H1 (cell line): ENCODE data around the gene ASGR2. TPM values are rescaled to one million over a fixed set of nuclear protein-coding genes. Genes with fewer than 3 reads are reported as not detected.

Experiments used
- CTCF ChIA-PET: fragments of 300-600 bp; sonication (Branson Sonifier 250); formaldehyde crosslinking; loops from one replicate; lab custom pipeline; 2021; ENCODE audit not compliant: partially characterized antibody; lab: Charles Lee
- POLR2A ChIA-PET: fragments of 300-600 bp; sonication (Branson Sonifier 250); formaldehyde crosslinking; loops from one replicate; lab custom pipeline; 2021; ENCODE audit warnings: inconsistent platforms; ENCODE audit not compliant: partially characterized antibody; lab: Charles Lee
- DNase-seq, 2 experiments: peaks; one replicate each; pipeline versions ENCODE4 v3.0.0 to v3.0.0-alpha.2; 2010 to 2022; ENCODE audit warnings: low spot score in 2 of 2, low read depth in 1 of 2, mixed read lengths in 1 of 2
- FAIRE-seq: peaks from 2 replicates; lab custom pipeline; 2011; peaks lifted over from hg19 to GRCh38; lab: Jason Lieb, UNC
- H2AFZ ChIP-seq: 2 replicates; pipeline ENCODE4 v1.8.1; 2012; ENCODE audit warnings: low read length, inconsistent platforms
- H2AK5ac ChIP-seq: 2 replicates; pipeline ENCODE4 v1.6.1; 2013; ENCODE audit warnings: low read depth, low read length
- H2BK120ac ChIP-seq: replicated peaks from 2 replicates; pipeline ENCODE3; 2013; ENCODE audit warnings: low read depth, low read length, inconsistent platforms
- H2BK12ac ChIP-seq: 2 replicates; pipeline ENCODE4 v1.6.1; 2013; ENCODE audit warnings: low read depth, low read length
- H2BK15ac ChIP-seq: 2 replicates; pipeline ENCODE4 v1.6.1; 2013; ENCODE audit warnings: low read length
- H2BK20ac ChIP-seq: 2 replicates; pipeline ENCODE4 v1.6.1; 2013; ENCODE audit warnings: low read length
- H2BK5ac ChIP-seq: 2 replicates; pipeline ENCODE4 v1.6.1; 2013; ENCODE audit warnings: low read depth, low read length
- H3K14ac ChIP-seq: 2 replicates; pipeline ENCODE4 v1.6.1; 2013; ENCODE audit warnings: inconsistent platforms; ENCODE audit not compliant: insufficient read length
- H3K18ac ChIP-seq: 2 replicates; pipeline ENCODE4 v1.6.1; 2013; ENCODE audit warnings: low read length; ENCODE audit errors: extremely low read depth
- H3K23ac ChIP-seq: 2 replicates; pipeline ENCODE4 v1.6.1; 2013; ENCODE audit warnings: inconsistent platforms; ENCODE audit not compliant: insufficient read length
- H3K23me2 ChIP-seq: 2 replicates; pipeline ENCODE4 v1.6.1; 2013; ENCODE audit warnings: low read depth, low read length
- H3K27ac ChIP-seq: 2 replicates; pipeline ENCODE4 v1.6.1; 2011; ENCODE audit warnings: low read depth, low read length, inconsistent platforms
- H3K27me3 ChIP-seq, 4 experiments: replicated peaks in 1 of 4; 1 replicate in 1 of 4; 2 replicates in 3 of 4; pipeline versions ENCODE4 v1.6.1 to v1.8.1; 2011 to 2013; ENCODE audit warnings: low read length in 3 of 4, mild to moderate bottlenecking in 3 of 4, inconsistent platforms in 2 of 4, mixed read lengths in 2 of 4, moderate library complexity in 1 of 4; ENCODE audit not compliant: control insufficient read depth in 3 of 4, insufficient read depth in 3 of 4; ENCODE audit errors: extremely low read depth in 1 of 4
- H3K36me3 ChIP-seq, 4 experiments: 2 replicates each; pipeline versions ENCODE4 v1.6.1 to v1.8.1; 2011 to 2013; ENCODE audit warnings: mild to moderate bottlenecking in 4 of 4, low read length in 3 of 4, moderate library complexity in 2 of 4, control low read depth in 1 of 4, inconsistent platforms in 1 of 4; ENCODE audit not compliant: insufficient read depth in 4 of 4, control insufficient read depth in 2 of 4
- H3K4ac ChIP-seq: replicated peaks from 2 replicates; pipeline ENCODE3; 2013; ENCODE audit warnings: low read length, low read depth, mixed read lengths, inconsistent platforms; ENCODE audit not compliant: insufficient read length
- H3K4me1 ChIP-seq, 4 experiments: replicated peaks in 1 of 4; 1 replicate in 1 of 4; 2 replicates in 3 of 4; pipeline versions ENCODE4 v1.6.1 to v1.8.1; 2011 to 2013; ENCODE audit warnings: low read length in 3 of 4, inconsistent platforms in 2 of 4, mixed read lengths in 1 of 4; ENCODE audit not compliant: insufficient read depth in 4 of 4, control insufficient read depth in 3 of 4
- H3K4me2 ChIP-seq, 2 experiments: 2 replicates each; pipeline versions ENCODE4 v1.6.1 to v1.8.1; 2011 to 2013; ENCODE audit warnings: low read depth in 2 of 2, low read length in 2 of 2, control low read depth in 1 of 2, inconsistent platforms in 1 of 2, mild to moderate bottlenecking in 1 of 2; ENCODE audit not compliant: insufficient read depth in 1 of 2
- H3K4me3 ChIP-seq, 4 experiments: fragments of 200-600, 300-600 bp in 1 of 4; sonication (generic), shearing (Covaris generic), sonication (Bioruptor Twin) in 1 of 4; 2 replicates each; pipeline versions ENCODE4 v1.5.1 to v1.8.1; 2011 to 2016; ENCODE audit warnings: low read length in 4 of 4, low read depth in 3 of 4, control low read depth in 2 of 4, inconsistent platforms in 2 of 4, mild to moderate bottlenecking in 2 of 4, mixed read lengths in 1 of 4, moderate library complexity in 1 of 4; ENCODE audit not compliant: insufficient read depth in 2 of 4; ENCODE audit errors: extremely low read depth in 1 of 4
- H3K56ac ChIP-seq: replicated peaks from 2 replicates; pipeline ENCODE3; 2013; ENCODE audit warnings: low read depth, mild to moderate bottlenecking, mixed read lengths, low read length, inconsistent platforms; ENCODE audit not compliant: insufficient read length
- H3K79me1 ChIP-seq: 2 replicates; pipeline ENCODE4 v1.6.1; 2013; ENCODE audit warnings: low read depth, low read length, control low read depth
- H3K79me2 ChIP-seq, 2 experiments: 2 replicates each; pipeline versions ENCODE4 v1.6.1 to v1.8.1; 2012 to 2013; ENCODE audit warnings: low read length in 2 of 2, mild to moderate bottlenecking in 2 of 2, inconsistent platforms in 1 of 2; ENCODE audit not compliant: insufficient read depth in 2 of 2, control insufficient read depth in 1 of 2
- H3K9ac ChIP-seq, 4 experiments: replicated peaks in 1 of 4; 1 replicate in 1 of 4; 2 replicates in 3 of 4; pipeline versions ENCODE4 v1.6.1 to v1.8.1; 2011 to 2013; ENCODE audit warnings: low read depth in 3 of 4, low read length in 3 of 4, control low read depth in 2 of 4, mild to moderate bottlenecking in 2 of 4, moderate library complexity in 2 of 4, inconsistent platforms in 1 of 4; ENCODE audit errors: extremely low read depth in 1 of 4
- H3K9me3 ChIP-seq, 2 experiments: 2 replicates each; pipeline versions ENCODE4 v1.6.1 to v1.8.1; 2012 to 2013; ENCODE audit warnings: mild to moderate bottlenecking in 2 of 2, moderate library complexity in 2 of 2, control low read depth in 1 of 2, inconsistent platforms in 1 of 2, low read depth in 1 of 2, low read length in 1 of 2, mixed read lengths in 1 of 2; ENCODE audit not compliant: insufficient read depth in 2 of 2
- H4K20me1 ChIP-seq, 2 experiments: replicated peaks in 1 of 2; 2 replicates each; pipeline versions ENCODE3 to v1.8.1; 2011 to 2013; ENCODE audit warnings: inconsistent platforms in 2 of 2, low read length in 2 of 2, mild to moderate bottlenecking in 1 of 2; ENCODE audit not compliant: insufficient read depth in 2 of 2, control insufficient read depth in 1 of 2
- H4K5ac ChIP-seq: 2 replicates; pipeline ENCODE4 v1.6.1; 2013; ENCODE audit warnings: low read length, low read depth, mixed read lengths, inconsistent platforms; ENCODE audit not compliant: insufficient read length
- H4K8ac ChIP-seq: 2 replicates; pipeline ENCODE4 v1.8.0; 2013; ENCODE audit warnings: mild to moderate bottlenecking, moderate library complexity, low read length, inconsistent platforms; ENCODE audit not compliant: insufficient read depth; ENCODE audit errors: extremely low read depth
- H4K91ac ChIP-seq: replicated peaks from 2 replicates; pipeline ENCODE3; 2013; ENCODE audit warnings: low read length, mixed read lengths, inconsistent platforms; ENCODE audit not compliant: insufficient read length
- CBX8 ChIP-seq: fragments of 300-800, 300-1000 bp; sonication (generic); IDR thresholded peaks from 2 replicates; pipeline ENCODE4 v1.7.1; 2016; ENCODE audit warnings: low read depth, low read length, borderline replicate concordance
- CEBPB ChIP-seq: IDR thresholded peaks from 2 replicates; pipeline ENCODE4 v1.6.1; 2012; ENCODE audit warnings: low read depth, low read length
- E2F6 ChIP-seq: IDR thresholded peaks from 2 replicates; pipeline ENCODE4 v1.6.1; 2012; ENCODE audit warnings: inconsistent platforms
- SAP30 ChIP-seq: fragments of 300-600 bp; sonication (generic); IDR thresholded peaks from 2 replicates; pipeline ENCODE4 v1.7.1; 2012; ENCODE audit warnings: low read length, moderate library complexity, mild to moderate bottlenecking, inconsistent platforms; ENCODE audit not compliant: insufficient read depth, insufficient replicate concordance
- SIN3A ChIP-seq, 2 experiments: IDR thresholded peaks in 1 of 2; conservative IDR thresholded peaks in 1 of 2; 2 replicates each; pipeline ENCODE4 v1.6.1; 2011 to 2012; ENCODE audit warnings: low read length in 2 of 2, improper control_type of control experiment in 1 of 2, low read depth in 1 of 2, mild to moderate bottlenecking in 1 of 2
- SP1 ChIP-seq: IDR thresholded peaks from 2 replicates; pipeline ENCODE4 v1.6.1; 2011; ENCODE audit warnings: low read depth, low read length
- SUZ12 ChIP-seq: fragments of 200-600 bp; sonication (generic); IDR thresholded peaks from 2 replicates; pipeline ENCODE4 v1.6.1; 2012; ENCODE audit warnings: mild to moderate bottlenecking, inconsistent platforms, low read length, moderate library complexity, mixed read lengths
- TBP ChIP-seq: IDR thresholded peaks from 2 replicates; pipeline ENCODE4 v1.6.1; 2011; ENCODE audit warnings: low read depth, low read length, improper control_type of control experiment
- TEAD4 ChIP-seq: IDR thresholded peaks from 2 replicates; pipeline ENCODE4 v1.6.1; 2012; ENCODE audit warnings: low read depth, low read length, inconsistent platforms, mixed read lengths
- WGBS, 2 experiments: shearing (Covaris generic) in 1 of 2; methylation state at CpG; one replicate each; pipeline versions ENCODE4 v1.1.6 to v1.1.7; 2013 to 2015; ENCODE audit warnings: low lambda C conversion rate in 2 of 2, mixed read lengths in 2 of 2, inconsistent platforms in 1 of 2, low coverage in 1 of 2, missing lambda C conversion rate in 1 of 2; ENCODE audit not compliant: insufficient replicate concordance in 2 of 2, insufficient coverage in 1 of 2, insufficient read length in 1 of 2; ENCODE audit errors: extremely low coverage in 1 of 2, missing lambda C conversion rate in 1 of 2; 5-methylcytosine and 5-hydroxymethylcytosine counted together
- long read RNA-seq, 2 experiments: library from RNA in 1 of 2; library from capped mRNA in 1 of 2; stranded (forward); transcript quantifications; one replicate each; pipeline ENCODE4 v2.0.0, GENCODE V29; 2021; ENCODE audit warnings: inconsistent platforms in 1 of 2
- polyA minus RNA-seq, 3 experiments: library from RNA; depleted of rRNA, polyadenylated mRNA; stranded (reverse); fragments of >200 nt; gene quantifications; 1 replicate in 2 of 3; 2 replicates in 1 of 3; pipeline ENCODE4 v1.2.3, GENCODE V29; 2011
- polyA plus RNA-seq, 7 experiments: library from polyadenylated mRNA; depleted of rRNA in 3 of 7; stranded (reverse) in 5 of 7; unstranded in 2 of 7; fragments of >200 nt in 5 of 7; fragments of 200-250 nt in 2 of 7; gene quantifications; 1 replicate in 5 of 7; 2 replicates in 1 of 7; 4 replicates in 1 of 7; pipeline versions ENCODE4 v1.2.1 to v1.2.3, GENCODE V29; 2011 to 2013; ENCODE audit warnings: missing spikeins in 2 of 7, mixed read lengths in 2 of 7
- total RNA-seq: library from RNA; stranded (reverse); fragmentation: NEBNext Ultra II Directional; extraction: Animal tissue kit (Norgen Biotek cat#: 25700); gene quantifications from 2 replicates; pipeline ENCODE4 v1.2.1, GENCODE V29; 2021

ASGR2 gene
- total RNA-seq (not detected in 2 replicates), polyA plus RNA-seq (2011; rRNA removed) (0.61 and 0.91 TPM in 2 replicates), polyA minus RNA-seq (2011; rRNA and poly(A)+ RNA removed) (not detected in 2 replicates)
- 0.49 TPM for polyA plus RNA-seq (2011; cell fraction: cytosol; rRNA removed)
- 0.51 TPM for polyA plus RNA-seq (2011; cell fraction: nucleus; rRNA removed)
- polyA plus RNA-seq (2012, experiment 1 of 2) = 0.52 to 0.74 TPM (median 0.57 TPM) in 3 of 4 replicates, not detected in the other
- not detected for polyA plus RNA-seq (2012, experiment 2 of 2)
- polyA plus RNA-seq (2013, experiment 1 of 2) = 0.20 TPM
- 0.11 TPM for polyA plus RNA-seq (2013, experiment 2 of 2)
- not detected for polyA minus RNA-seq (2011; cell fraction: cytosol; rRNA and poly(A)+ RNA removed)
- not detected for polyA minus RNA-seq (2011; cell fraction: nucleus; rRNA and poly(A)+ RNA removed)
- long read RNA-seq, experiment 1 = 0 reads
- long read RNA-seq, experiment 2 = 0 reads

- Histone ChIP-seq H3K4me2 (no peak within 1 kb of the TSS), H2BK20ac (peak within 1 kb of the TSS; percentile 82), H4K5ac (no peak within 1 kb of the TSS), H2AK5ac (peak within 1 kb of the TSS; percentile 97; the same call in 1 of the 2 replicates), H3K56ac (no peak within 1 kb of the TSS), H3K27ac (no peak within 1 kb of the TSS), H4K8ac (peak within 1 kb of the TSS; percentile 70), H3K9me3 (no peaks in the 10 kb centered on the region), H3K4me1 (peaks cover 0 to 12% (median 4%) of the 10 kb centered on the region in 4 experiments; a peak in 4 of 7 replicates), H3K79me2 (no peaks in the 10 kb centered on the region), H3K36me3 (no peaks in the 10 kb centered on the region), H3K4ac (peak within 1 kb of the TSS; percentile 59), H4K91ac (peak within 1 kb of the TSS; percentile 55), H4K20me1 (peaks cover 0 to 4% of the 10 kb centered on the region in 2 experiments), H3K14ac (no peak within 1 kb of the TSS), H2BK12ac (peak within 1 kb of the TSS; percentile 91; the same call in 1 of the 2 replicates), H3K23ac (no peak within 1 kb of the TSS), H3K9ac (no peak within 1 kb of the TSS), H3K4me3 (no peak within 1 kb of the TSS), H3K79me1 (peaks cover 2% of the 10 kb centered on the region; the same call in 1 of the 2 replicates), H2AFZ (peak within 1 kb of the TSS; percentile 26; the same call in 1 of the 2 replicates), H3K18ac (peak within 1 kb of the TSS; percentile 32), H3K23me2 (peaks cover 6% of the 10 kb centered on the region), H3K27me3 (no peaks in the 10 kb centered on the region), H2BK5ac (peak within 1 kb of the TSS; percentile 71; the same call in 1 of the 2 replicates), H2BK15ac (peak within 1 kb of the TSS; percentile 62; the same call in 1 of the 2 replicates), H2BK120ac (peak within 1 kb of the TSS; percentile 86)
- ChIA-PET CTCF (interaction anchor here (0.9 to 1.7 kb wide), 7 partner anchors 10 to 68 kb away, joined by 3 to 7 read pairs (median 4); no protein-coding TSS in a partner anchor), POLR2A (interaction anchor here (0.5 to 1.4 kb wide), 5 partner anchors 9 to 322 kb away, joined by 3 to 4 read pairs (median 4); no protein-coding TSS in a partner anchor)
- WGBS, 2 experiments = 67% methylated on average over 7 of the region's 14 CpGs; no CpG with 5 or more reads in 1 of the 2 experiments
- DNase-seq = no peak
- FAIRE-seq = no peak
- TF ChIP-seq E2F6 (no peak), TBP (no peak), SAP30 (no peak), SUZ12 (no peak), TEAD4 (no peak), SIN3A (conservative IDR thresholded peaks at IDR 0.05 in 1 of 2, IDR thresholded peaks at IDR 0.05 in 1 of 2; ENCODE audit: low read depth in 1 of 2, low read length in 2 of 2) (no peak), CEBPB (no peak), SP1 (no peak), CBX8 (no peak)
These were observed at the start of gene ASGR2 for GRCh38 chr17:7114241-7114874. Gene ASGR2, minus strand, starts transcription at chr17:7114822. Its CDS starts 582 bp downstream, at chr17:7114240.
